Measurements from ENCODE around the gene SDR39U1.

- TF ChIP-seq, protein P1, sequence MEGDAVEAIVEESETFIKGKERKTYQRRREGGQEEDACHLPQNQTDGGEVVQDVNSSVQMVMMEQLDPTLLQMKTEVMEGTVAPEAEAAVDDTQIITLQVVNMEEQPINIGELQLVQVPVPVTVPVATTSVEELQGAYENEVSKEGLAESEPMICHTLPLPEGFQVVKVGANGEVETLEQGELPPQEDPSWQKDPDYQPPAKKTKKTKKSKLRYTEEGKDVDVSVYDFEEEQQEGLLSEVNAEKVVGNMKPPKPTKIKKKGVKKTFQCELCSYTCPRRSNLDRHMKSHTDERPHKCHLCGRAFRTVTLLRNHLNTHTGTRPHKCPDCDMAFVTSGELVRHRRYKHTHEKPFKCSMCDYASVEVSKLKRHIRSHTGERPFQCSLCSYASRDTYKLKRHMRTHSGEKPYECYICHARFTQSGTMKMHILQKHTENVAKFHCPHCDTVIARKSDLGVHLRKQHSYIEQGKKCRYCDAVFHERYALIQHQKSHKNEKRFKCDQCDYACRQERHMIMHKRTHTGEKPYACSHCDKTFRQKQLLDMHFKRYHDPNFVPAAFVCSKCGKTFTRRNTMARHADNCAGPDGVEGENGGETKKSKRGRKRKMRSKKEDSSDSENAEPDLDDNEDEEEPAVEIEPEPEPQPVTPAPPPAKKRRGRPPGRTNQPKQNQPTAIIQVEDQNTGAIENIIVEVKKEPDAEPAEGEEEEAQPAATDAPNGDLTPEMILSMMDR (IDR thresholded peaks at IDR 0.05), result no peak
- TF ChIP-seq POLR2A (IDR thresholded peaks at IDR 0.05), result no peak
Measured at GRCh38 chr14:24399447-24399822, 43.1 kb downstream of the SDR39U1 start.

Measured in uterus (tissue), 2 donors.